ENCODE data around the gene ULBP2.

ULBP2 gene

GRCh38 chr6:149961728-149962425 lies 20.1 kb downstream of the ULBP2 start:
- TF ChIP-seq, protein P1, sequence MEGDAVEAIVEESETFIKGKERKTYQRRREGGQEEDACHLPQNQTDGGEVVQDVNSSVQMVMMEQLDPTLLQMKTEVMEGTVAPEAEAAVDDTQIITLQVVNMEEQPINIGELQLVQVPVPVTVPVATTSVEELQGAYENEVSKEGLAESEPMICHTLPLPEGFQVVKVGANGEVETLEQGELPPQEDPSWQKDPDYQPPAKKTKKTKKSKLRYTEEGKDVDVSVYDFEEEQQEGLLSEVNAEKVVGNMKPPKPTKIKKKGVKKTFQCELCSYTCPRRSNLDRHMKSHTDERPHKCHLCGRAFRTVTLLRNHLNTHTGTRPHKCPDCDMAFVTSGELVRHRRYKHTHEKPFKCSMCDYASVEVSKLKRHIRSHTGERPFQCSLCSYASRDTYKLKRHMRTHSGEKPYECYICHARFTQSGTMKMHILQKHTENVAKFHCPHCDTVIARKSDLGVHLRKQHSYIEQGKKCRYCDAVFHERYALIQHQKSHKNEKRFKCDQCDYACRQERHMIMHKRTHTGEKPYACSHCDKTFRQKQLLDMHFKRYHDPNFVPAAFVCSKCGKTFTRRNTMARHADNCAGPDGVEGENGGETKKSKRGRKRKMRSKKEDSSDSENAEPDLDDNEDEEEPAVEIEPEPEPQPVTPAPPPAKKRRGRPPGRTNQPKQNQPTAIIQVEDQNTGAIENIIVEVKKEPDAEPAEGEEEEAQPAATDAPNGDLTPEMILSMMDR (IDR thresholded peaks at IDR 0.05; ENCODE audit: control extremely low read depth, extremely low read depth, low read depth, missing control alignments): no peak
- POLR2A ChIA-PET: no interaction called here
- DNase-seq (ENCODE audit: extremely low spot score): no peak
- CTCF ChIA-PET: interaction anchor here (0.9 to 1.3 kb wide), 2 partner anchors 46 to 55 kb away, joined by 3 to 4 read pairs; no protein-coding TSS in a partner anchor

DNA sequence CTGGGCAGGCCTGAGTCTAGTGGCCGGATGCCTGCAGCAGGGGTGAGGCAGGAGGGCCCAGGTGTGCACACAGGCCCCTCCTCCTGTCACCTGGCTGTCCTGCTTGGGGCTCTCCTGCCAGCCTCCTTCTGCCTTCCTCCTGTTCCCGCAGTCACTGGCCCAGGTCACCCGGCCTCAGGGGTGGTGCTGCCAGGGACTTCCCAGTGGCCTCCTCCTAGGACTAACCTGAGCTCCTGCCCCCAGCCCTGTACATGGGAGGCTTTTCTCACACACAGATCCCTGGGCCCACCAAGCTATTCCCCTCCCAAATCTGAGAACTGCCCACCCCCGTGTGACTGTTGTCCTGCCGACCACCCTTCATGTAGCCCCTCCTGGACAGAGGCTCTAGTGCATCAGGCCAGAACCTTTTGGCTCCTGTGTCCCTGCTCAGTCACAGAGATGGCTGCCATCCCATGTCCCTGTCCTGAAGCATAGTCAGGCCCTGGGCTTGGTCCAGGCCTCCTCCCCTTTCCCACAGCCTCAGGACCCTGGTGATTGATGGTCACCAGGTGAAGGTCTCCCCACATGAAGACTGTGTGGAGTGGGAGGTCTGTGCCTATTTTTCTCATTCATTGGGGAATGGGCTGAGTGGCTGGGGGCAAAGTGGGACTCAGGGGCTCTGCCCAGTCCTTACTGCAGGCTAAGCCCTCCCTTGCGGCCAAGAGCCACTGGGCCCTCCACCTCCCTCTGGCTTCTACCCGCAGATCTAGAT lies 20.8 kb downstream of the ULBP2 start:
- ChIA-PET POLR2A (no interaction called here), CTCF (no interaction called here)
- DNase-seq (ENCODE audit: extremely low spot score): no peak
- TF ChIP-seq, protein P1 (IDR thresholded peaks at IDR 0.05; ENCODE audit: control extremely low read depth, extremely low read depth, low read depth, missing control alignments): no peak

GRCh38 chr6:149963212-149963461 lies 21.3 kb downstream of the ULBP2 start:
- ChIA-PET CTCF (no interaction called here), POLR2A (no interaction called here)
- TF ChIP-seq, protein P1 (IDR thresholded peaks at IDR 0.05; ENCODE audit: control extremely low read depth, extremely low read depth, low read depth, missing control alignments): no peak
- no peak for DNase-seq (ENCODE audit: extremely low spot score)

GRCh38 chr6:149963462-149964307 lies 21.9 kb downstream of the ULBP2 start, which contains the start of gene ULBP1:
ULBP1 (plus strand) TSS chr6:149963943; CDS start chr6:149964050, 107 bp downstream.
- TF ChIP-seq, protein P1 (IDR thresholded peaks at IDR 0.05; ENCODE audit: control extremely low read depth, extremely low read depth, low read depth, missing control alignments): no peak
- ChIA-PET POLR2A (no interaction called here), CTCF (no interaction called here)
- peak; percentile 66 for DNase-seq (ENCODE audit: extremely low spot score)

GRCh38 chr6:149964308-149965193 lies 22.7 kb downstream of the ULBP2 start:
- CTCF ChIA-PET: no interaction called here
- TF ChIP-seq, protein P1 (IDR thresholded peaks at IDR 0.05; ENCODE audit: control extremely low read depth, extremely low read depth, low read depth, missing control alignments): no peak
- DNase-seq (ENCODE audit: extremely low spot score): no peak
- POLR2A ChIA-PET: no interaction called here
